Activated T-cell treated with anti-CD3 and anti-CD28 coated beads, Interleukin-2, amount 50 U/mL, for 24 hours (primary cell): ENCODE data around the gene PTGR3.
"Not testable (repeated sequence)": the region's sequence is repeated elsewhere in the genome, so short reads cannot be mapped to it uniquely, and the experiment has no call there.

Experiments used
- DNase-seq: peaks from one replicate; pipeline ENCODE4 v3.0.0-alpha.2; 2020
- H3K27ac Mint-ChIP-seq: 2 replicates; pipeline ENCODE4 v1.8.0; 2020; ENCODE audit warnings: mild to moderate bottlenecking, mixed read lengths
- H3K27me3 Mint-ChIP-seq: 2 replicates; pipeline ENCODE4 v1.8.0; 2020; ENCODE audit warnings: mixed read lengths
- H3K36me3 Mint-ChIP-seq: 2 replicates; pipeline ENCODE4 v1.8.0; 2020; ENCODE audit warnings: low read depth, mixed read lengths
- H3K4me1 Mint-ChIP-seq: 2 replicates; pipeline ENCODE4 v1.8.0; 2020; ENCODE audit warnings: low read depth, mixed read lengths
- H3K4me3 Mint-ChIP-seq: 2 replicates; pipeline ENCODE4 v1.8.0; 2020; ENCODE audit warnings: mild to moderate bottlenecking, moderate library complexity, mixed read lengths
- H3K9me3 Mint-ChIP-seq: 2 replicates; pipeline ENCODE4 v1.8.0; 2020; ENCODE audit warnings: mixed read lengths

The PTGR3 gene

DNA sequence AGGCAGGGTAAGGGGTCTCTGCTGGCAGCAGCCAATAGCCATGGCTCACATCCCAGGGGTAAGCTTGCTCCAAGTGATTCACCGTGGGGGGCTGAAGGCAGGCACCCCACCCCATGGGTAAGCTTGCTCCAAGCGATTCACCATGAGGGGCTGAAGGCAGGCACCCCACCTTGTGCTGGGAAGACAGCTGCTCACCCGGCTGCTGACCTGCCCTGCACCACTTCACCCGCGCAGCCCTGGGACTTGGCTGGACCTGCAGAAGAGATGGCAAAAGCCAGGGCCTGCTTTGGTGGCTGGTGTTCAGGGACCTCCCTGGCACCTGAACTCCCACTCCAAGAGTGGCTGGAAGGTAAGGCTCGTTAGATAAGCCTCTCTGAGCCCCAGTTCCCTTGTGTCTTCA lies 19.2 kb downstream of the PTGR3 start:
- H3K27me3 Mint-ChIP-seq, result no peaks in the 10 kb centered on the region

DNA sequence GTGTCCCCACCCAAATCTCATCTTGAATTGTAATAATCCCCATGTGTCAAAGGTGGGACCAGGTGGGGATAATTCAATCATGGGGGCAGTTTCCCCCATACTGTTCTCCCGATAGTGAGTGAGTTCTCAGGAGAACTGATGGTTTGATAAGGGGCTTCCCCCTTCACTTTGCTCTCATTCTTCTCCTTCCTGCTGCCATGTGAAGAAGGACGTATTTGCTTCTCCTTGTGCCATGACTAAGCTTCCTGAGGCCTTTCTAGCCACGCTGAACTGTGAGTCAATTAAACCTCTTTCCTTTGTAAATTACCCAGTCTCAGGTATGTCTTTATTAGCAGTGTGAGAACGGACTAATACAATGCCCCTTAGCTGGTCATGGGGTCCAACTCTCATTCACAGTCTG lies 21.2 kb downstream of the PTGR3 start:
- H3K27ac Mint-ChIP-seq, H3K4me3 Mint-ChIP-seq, H3K4me1 Mint-ChIP-seq, DNase-seq, H3K9me3 Mint-ChIP-seq, H3K36me3 Mint-ChIP-seq, H3K27me3 Mint-ChIP-seq: not testable (repeated sequence)

More for the DNA sequence above, 19.2 kb downstream of the PTGR3 start:
- Mint-ChIP-seq H3K9me3 (no peaks in the 10 kb centered on the region), H3K36me3 (no peaks in the 10 kb centered on the region), H3K4me1 (no peaks in the 10 kb centered on the region), H3K4me3 (no peak overlapping the region), H3K27ac (no peak overlapping the region)
- no peak for DNase-seq

DNA sequence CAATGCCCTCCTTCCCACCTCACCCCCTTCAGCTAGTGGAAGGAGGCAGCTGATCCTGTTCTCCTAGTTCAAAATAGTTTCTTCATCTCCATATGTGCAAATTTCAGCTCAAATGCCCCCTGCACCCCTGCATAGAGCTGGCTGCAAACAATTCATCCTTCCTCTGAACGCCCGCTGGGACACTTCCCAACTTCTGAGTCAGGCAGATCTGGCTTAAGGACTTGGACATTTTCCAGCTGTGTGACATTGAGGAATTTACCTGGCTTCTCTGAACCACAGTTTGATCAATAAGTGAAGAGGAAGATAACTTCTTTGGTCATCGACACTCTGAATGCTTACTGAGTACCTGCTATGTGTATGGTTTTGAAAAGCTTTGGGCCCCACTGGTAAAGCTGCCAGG lies 23.5 kb downstream of the PTGR3 start:
- no peak overlapping the region for H3K4me3 Mint-ChIP-seq
- no peaks in the 10 kb centered on the region for H3K9me3 Mint-ChIP-seq
- H3K27ac Mint-ChIP-seq, result no peak overlapping the region
- no peaks in the 10 kb centered on the region for H3K4me1 Mint-ChIP-seq
- no peaks in the 10 kb centered on the region for H3K27me3 Mint-ChIP-seq
- no peak for DNase-seq
- no peaks in the 10 kb centered on the region for H3K36me3 Mint-ChIP-seq

DNA sequence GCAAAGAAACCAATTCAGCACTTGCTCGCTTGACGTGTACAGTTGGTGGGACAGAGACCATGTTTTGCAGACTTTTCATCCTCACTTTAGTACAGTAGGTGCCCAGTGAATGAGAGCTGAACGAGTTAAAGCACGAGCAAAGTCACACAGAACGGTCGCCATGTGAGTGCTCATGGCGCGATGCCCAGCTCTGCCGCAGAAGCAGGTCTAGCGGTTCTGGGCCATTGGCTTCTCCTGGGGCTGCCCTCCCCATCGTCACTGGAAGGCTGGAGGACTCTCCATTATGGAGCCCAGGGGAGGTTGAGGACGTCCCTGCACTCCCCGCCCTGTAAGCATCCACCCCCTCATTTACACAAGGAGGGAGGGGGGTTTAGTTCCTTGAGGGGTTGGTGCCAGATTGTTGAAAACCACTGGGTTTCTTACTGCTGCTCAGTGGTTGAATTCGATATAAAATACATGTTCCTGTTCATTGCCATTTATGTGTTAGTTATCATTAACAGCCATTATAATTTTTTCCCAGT lies 24.9 kb downstream of the PTGR3 start:
- no peaks in the 10 kb centered on the region for H3K9me3 Mint-ChIP-seq

DNA sequence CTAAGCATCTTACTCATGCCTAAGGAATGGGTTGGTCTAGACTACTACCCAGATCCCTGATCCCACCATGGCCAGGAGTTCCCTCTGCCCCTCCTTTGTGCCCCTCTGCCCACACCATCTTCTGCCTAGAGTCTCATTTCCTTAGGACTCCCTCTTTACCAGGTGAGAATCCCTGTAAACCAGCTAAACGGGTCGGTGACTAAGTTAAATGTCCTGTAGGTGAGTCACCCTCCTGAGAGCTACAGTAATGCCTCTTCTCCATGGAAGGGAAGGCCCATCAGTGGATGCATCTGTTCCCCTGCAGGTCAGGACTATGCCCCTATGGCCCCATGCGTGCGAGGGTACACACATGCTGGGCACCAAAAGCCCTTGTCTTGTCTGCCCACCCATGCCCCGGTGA lies 25.4 kb downstream of the PTGR3 start:
- H3K36me3 Mint-ChIP-seq, result no peaks in the 10 kb centered on the region
- no peak overlapping the region for H3K27ac Mint-ChIP-seq
- no peak for DNase-seq
- H3K4me1 Mint-ChIP-seq, result no peaks in the 10 kb centered on the region
- H3K27me3 Mint-ChIP-seq, result no peaks in the 10 kb centered on the region
- H3K9me3 Mint-ChIP-seq, result no peaks in the 10 kb centered on the region
- H3K4me3 Mint-ChIP-seq, result no peak overlapping the region

More for the DNA sequence above, 24.9 kb downstream of the PTGR3 start:
- no peak for DNase-seq
- no peak overlapping the region for H3K4me3 Mint-ChIP-seq
- H3K4me1 Mint-ChIP-seq, result no peaks in the 10 kb centered on the region
- no peak overlapping the region for H3K27ac Mint-ChIP-seq
- no peaks in the 10 kb centered on the region for H3K27me3 Mint-ChIP-seq
- H3K36me3 Mint-ChIP-seq, result no peaks in the 10 kb centered on the region

DNA sequence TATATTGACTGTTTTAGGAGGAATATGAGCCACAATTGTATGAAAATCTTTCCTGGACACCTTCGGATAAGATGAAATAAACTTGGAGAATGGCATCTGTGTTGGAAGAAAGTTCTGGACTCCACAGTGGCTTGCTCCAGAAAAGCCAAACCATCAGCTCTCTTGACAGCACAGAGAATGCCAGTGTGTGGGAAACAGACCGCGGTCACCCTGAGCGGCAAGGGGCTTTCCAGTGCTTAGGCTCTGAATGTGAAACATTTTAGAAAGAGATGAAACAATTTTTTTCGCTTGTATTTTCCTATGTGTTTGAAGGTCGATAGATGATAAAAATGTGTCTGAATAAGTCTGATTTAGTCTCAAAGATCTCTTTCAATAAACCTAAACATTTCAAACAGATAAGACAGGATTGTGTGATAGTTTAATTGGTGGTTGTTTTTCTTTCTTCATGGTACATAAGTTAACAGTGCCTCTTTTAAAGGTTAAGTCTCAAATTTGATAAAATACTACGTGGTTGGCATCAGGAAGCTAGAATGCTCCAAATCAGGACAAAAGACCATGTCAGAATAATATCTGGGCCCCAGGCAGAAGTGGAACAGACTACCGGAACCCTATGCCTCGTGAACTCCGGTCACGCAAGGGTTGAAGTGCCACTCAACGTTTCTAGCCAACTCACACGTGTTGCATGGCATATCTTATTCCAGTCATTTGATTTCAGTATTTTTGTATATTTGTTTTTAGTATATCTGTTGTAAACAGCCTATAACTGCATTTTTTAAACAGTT lies 28.9 kb downstream of the PTGR3 start:
- no peaks in the 10 kb centered on the region for H3K9me3 Mint-ChIP-seq
- peaks cover 2% of the 10 kb centered on the region for H3K4me1 Mint-ChIP-seq
- H3K27me3 Mint-ChIP-seq, result no peaks in the 10 kb centered on the region
- H3K27ac Mint-ChIP-seq, result no peak overlapping the region
- H3K36me3 Mint-ChIP-seq, result no peaks in the 10 kb centered on the region
- DNase-seq, result no peak
- H3K4me3 Mint-ChIP-seq, result no peak overlapping the region

DNA sequence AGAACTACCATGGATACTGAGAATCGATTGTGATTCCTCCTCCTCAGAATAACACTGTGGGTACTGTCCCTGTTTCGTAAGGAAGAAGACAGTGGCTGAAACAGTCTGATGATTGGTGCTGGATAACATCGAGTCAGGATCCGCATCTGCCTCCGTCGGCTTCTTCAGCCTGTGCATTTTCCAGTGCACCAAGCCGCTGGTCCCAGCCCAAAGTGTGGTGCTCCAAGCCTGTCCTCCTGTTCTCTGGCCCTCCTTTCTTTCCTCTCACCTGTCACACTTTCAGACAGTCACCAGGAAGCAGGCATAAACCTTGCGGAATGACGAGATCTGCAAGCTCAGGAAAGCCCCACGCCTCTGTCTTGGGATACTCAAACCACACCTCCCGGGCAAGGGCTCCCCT lies 30.6 kb downstream of the PTGR3 start:
- DNase-seq, result no peak
- H3K4me3 Mint-ChIP-seq, result no peak overlapping the region
- no peaks in the 10 kb centered on the region for H3K36me3 Mint-ChIP-seq
- no peak overlapping the region for H3K27ac Mint-ChIP-seq
- H3K9me3 Mint-ChIP-seq, result no peaks in the 10 kb centered on the region
- H3K4me1 Mint-ChIP-seq, result peaks cover 4% of the 10 kb centered on the region
- no peaks in the 10 kb centered on the region for H3K27me3 Mint-ChIP-seq

DNA sequence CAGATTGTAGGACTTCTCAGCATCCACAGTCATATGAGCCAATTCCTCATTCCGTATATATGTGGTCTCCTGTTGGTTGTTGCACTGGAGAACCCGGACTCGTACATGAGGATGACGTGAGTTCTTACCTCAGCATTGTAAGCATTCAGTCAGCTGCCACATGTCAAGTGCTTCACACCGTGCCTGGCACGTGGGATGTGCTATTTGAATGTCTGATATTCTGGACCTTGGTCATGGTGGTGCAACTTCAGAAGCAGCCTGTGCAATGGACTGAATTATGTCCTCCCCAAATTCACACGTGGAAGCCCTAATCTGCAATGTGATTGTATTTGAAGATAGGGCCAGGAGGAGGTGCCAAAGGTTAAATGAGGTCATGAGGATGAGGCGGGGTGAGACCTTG lies 32.1 kb downstream of the PTGR3 start:
- no peaks in the 10 kb centered on the region for H3K9me3 Mint-ChIP-seq
- peaks cover 7% of the 10 kb centered on the region for H3K4me1 Mint-ChIP-seq
- no peak overlapping the region for H3K4me3 Mint-ChIP-seq
- DNase-seq, result no peak
- no peak overlapping the region for H3K27ac Mint-ChIP-seq
- H3K27me3 Mint-ChIP-seq, result no peaks in the 10 kb centered on the region
- H3K36me3 Mint-ChIP-seq, result no peaks in the 10 kb centered on the region

DNA sequence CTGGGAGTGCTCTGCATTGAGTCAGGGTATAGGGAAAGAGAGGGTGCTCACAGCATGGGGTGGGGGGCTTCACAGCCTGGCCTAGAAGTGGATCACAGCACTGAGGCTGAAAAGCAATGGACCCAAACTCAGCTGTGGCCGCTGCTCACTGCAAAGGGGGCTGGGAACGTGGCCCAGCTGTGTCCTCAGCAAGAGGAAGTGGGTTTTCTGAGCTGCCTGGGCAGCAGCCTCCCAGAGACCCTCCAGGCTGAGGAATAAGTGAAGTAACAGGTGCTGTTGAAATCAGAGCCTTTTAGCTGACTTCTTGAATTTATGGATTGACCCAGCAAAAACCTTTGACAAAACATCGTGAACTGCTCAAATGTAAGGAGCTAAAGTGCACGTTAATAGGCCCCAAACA lies 35.2 kb downstream of the PTGR3 start:
- no peak for DNase-seq
- Mint-ChIP-seq H3K27me3 (no peaks in the 10 kb centered on the region), H3K4me3 (no peak overlapping the region), H3K27ac (no peak overlapping the region), H3K36me3 (no peaks in the 10 kb centered on the region), H3K9me3 (no peaks in the 10 kb centered on the region), H3K4me1 (peaks cover 7% of the 10 kb centered on the region)

DNA sequence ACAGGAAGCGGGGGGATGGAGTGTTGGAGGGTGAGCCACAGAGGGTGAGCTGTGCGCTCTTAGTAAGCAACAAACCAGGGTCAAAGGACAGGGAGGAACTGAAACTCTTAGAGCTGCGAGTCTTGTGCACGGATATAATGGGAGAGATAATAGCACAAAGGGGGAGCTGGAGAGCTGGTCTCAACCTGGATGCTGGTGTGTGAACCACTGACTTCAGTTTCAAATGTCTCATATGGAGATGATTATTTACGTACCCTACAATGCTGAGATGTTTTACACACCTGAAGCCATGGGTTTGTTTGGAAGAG lies 35.9 kb downstream of the PTGR3 start:
- no peak for DNase-seq
- Mint-ChIP-seq H3K27ac (no peak overlapping the region), H3K4me1 (peaks cover 7% of the 10 kb centered on the region)

DNA sequence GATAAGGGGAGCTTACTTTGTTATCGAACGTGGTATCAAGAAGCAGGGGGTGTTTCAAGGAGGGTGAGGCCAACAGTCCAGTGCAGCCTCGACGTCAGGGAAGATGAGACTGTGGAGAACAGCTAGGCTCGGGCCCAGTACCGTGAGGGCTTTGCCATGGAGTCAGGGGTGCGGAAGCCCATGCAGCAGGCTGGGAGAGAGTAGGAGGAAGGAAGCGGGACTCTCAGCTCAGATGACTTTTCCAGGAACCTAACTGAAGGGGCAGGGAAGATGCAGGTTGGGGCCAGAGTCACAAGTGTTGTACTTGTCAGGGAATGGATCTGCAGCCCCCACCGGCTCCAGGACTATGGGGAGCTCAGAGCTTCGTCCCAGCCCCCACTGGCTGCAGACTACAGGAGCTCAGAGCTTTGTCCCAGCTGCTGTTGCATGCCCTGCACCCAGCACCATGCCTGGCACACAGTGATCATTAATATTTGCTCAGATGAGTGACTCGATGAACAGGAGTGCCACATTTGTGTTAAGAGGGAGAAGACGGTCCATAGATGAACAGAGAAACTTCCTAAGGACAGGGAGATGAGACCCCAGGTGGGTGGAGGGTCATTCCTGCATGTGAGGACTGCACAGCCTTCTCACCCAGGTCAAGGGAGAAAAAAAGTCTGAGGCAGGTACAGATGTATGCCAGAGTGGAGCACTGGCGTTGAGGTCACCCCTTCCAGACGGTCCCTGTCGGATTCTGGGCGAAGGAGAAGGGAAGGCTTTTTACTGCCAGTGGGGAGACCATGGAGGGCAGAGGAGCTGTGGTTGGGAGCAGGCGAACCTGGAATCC lies 36.4 kb downstream of the PTGR3 start:
- Mint-ChIP-seq H3K36me3 (no peaks in the 10 kb centered on the region), H3K27ac (no peak overlapping the region), H3K4me3 (no peak overlapping the region), H3K4me1 (peaks cover 7% of the 10 kb centered on the region), H3K27me3 (peaks cover 3% of the 10 kb centered on the region), H3K9me3 (no peaks in the 10 kb centered on the region)
- no peak for DNase-seq

More for the DNA sequence above, 35.9 kb downstream of the PTGR3 start:
- H3K36me3 Mint-ChIP-seq, result no peaks in the 10 kb centered on the region
- H3K9me3 Mint-ChIP-seq, result no peaks in the 10 kb centered on the region
- no peak overlapping the region for H3K4me3 Mint-ChIP-seq
- peaks cover 3% of the 10 kb centered on the region for H3K27me3 Mint-ChIP-seq

DNA sequence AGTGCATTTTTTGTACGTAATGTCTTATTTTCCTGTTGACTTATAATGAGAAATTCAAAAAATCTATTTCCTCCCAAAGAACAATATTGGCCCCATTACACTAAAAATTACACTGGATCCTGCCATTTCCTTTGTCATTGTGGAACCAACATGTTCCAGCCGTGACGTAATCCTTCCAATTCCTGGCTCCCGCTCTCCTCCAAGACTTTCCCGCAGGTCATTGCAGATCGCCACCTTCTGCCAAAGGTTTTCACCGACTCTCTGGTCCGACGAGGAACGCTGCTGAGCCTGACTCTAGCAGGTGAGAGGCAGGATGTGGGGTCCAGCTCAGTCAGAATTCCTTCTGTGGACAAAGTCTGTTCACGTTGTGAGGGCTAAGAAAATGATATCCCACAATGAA lies 38.0 kb downstream of the PTGR3 start:
- Mint-ChIP-seq H3K36me3 (no peaks in the 10 kb centered on the region), H3K9me3 (no peaks in the 10 kb centered on the region), H3K27ac (no peak overlapping the region), H3K4me3 (no peak overlapping the region), H3K4me1 (peaks cover 5% of the 10 kb centered on the region), H3K27me3 (peaks cover 3% of the 10 kb centered on the region)
- no peak for DNase-seq

DNA sequence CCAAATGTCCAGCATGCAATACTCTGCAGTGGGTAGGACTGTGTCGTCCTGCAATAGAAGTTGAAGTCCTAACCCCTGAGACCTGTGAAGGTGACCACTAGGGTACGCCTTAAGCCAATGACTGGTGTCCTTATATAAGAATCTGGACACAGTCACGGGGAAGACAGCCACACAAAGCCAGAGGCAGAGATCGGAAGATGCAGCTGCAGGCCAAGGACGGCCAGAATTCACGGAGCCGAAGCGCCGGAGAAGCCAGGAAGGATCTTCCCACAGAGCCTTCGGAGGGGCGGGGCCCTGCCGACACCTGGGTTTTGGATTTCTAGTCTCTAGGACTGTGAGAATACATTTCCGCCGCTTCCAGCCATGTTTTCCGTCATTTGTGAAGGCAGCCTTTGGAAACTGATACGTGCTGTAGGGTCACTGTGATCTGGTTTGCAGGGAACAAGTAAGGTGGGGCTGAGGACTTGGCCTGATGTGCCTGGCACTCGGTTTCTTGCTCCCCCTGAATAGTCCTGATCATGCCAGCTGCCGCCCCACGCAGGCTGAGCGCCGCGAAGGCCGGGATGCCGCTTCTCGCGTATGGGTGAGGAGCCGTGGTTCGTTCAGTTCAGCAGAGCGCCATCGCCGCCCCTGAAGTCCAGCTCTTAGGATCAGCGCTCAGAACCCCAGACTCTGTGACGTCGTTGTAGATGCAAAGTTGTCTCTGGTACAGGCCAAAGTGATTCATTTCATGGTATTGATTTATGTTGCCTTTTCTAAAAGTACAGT lies 38.7 kb downstream of the PTGR3 start:
- DNase-seq, result no peak
- Mint-ChIP-seq H3K36me3 (no peaks in the 10 kb centered on the region), H3K4me1 (peaks cover 5% of the 10 kb centered on the region), H3K4me3 (no peak overlapping the region), H3K27me3 (peaks cover 3% of the 10 kb centered on the region), H3K27ac (no peak overlapping the region), H3K9me3 (no peaks in the 10 kb centered on the region)

DNA sequence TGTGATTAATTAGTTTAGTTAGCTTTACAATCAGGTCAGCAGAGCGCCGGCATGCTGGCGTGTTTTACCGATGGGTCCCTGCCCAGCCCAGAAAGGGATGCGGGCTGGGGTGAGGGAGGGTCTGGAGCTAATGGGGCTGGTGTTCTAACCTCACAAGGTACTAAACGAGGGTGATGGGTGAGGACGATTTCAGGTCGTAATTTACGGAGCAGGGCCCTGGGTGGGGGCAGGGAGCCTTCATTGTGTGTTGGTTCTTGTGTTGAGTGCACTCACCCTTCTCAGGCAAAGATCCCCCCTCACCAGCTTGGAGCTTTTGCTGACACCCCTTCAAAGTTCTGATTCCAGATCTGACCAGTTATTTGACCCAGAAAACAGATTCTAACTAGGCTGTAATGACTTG lies 39.5 kb downstream of the PTGR3 start:
- no peak for DNase-seq
- Mint-ChIP-seq H3K36me3 (no peaks in the 10 kb centered on the region), H3K4me3 (no peak overlapping the region), H3K27ac (no peak overlapping the region), H3K4me1 (peaks cover 5% of the 10 kb centered on the region), H3K27me3 (peaks cover 3% of the 10 kb centered on the region), H3K9me3 (no peaks in the 10 kb centered on the region)
